ENCODE results near the gene ANKDD1B.

- TF ChIP-seq ZNF274 (IDR thresholded peaks at IDR 0.05; ENCODE audit: low read length) (no peak), ZNF274 (tag by site-specific recombination; IDR thresholded peaks at IDR 0.05; ENCODE audit: borderline replicate concordance) (no peak), CTCF (tag by site-specific recombination; IDR thresholded peaks at IDR 0.05) (no peak), PRDM10 (tag by site-specific recombination; IDR thresholded peaks at IDR 0.05) (no peak), ZNF48 (tag by site-specific recombination; IDR thresholded peaks at IDR 0.05) (no peak), ZFP3 (tag by site-specific recombination; IDR thresholded peaks at IDR 0.05; ENCODE audit: low read depth) (no peak), ZNF350 (tag by site-specific recombination; IDR thresholded peaks at IDR 0.05) (no peak), ZNF76 (tag by site-specific recombination; IDR thresholded peaks at IDR 0.05; ENCODE audit: borderline replicate concordance, low read depth) (no peak), ZNF202 (tag by site-specific recombination; IDR thresholded peaks at IDR 0.05; ENCODE audit: borderline replicate concordance) (no peak), ZNF239 (tag by site-specific recombination; IDR thresholded peaks at IDR 0.05) (no peak), ZBTB7A (tag by site-specific recombination; IDR thresholded peaks at IDR 0.05; ENCODE audit: low read depth) (no peak), ZNF549 (tag by site-specific recombination; IDR thresholded peaks at IDR 0.05) (no peak), ZNF639 (tag by site-specific recombination; IDR thresholded peaks at IDR 0.05) (no peak), ZBTB48 (tag by site-specific recombination; IDR thresholded peaks at IDR 0.05) (no peak), ZNF391 (tag by site-specific recombination; IDR thresholded peaks at IDR 0.05; ENCODE audit: borderline replicate concordance, low read depth) (no peak)
Measured at GRCh38 chr5:75568202-75568601, 43.1 kb upstream of the ANKDD1B start.

All from HEK293 (cell line).